KMS-11 (cell line): ENCODE results near the gene STAP2.

ENCODE experiments used
- H2AFZ ChIP-seq: fragments of 200-600 bp; sonication (generic); 2 replicates; pipeline ENCODE4 v1.6.1; 2016; ENCODE audit warnings: antibody characterized with exemption, mixed run types, low read depth
- H3K27ac ChIP-seq: fragments of 200-600 bp; sonication (generic); 2 replicates; pipeline ENCODE4 v1.6.1; 2016; ENCODE audit warnings: mild to moderate bottlenecking, mixed run types
- H3K27me3 ChIP-seq: fragments of 200-600 bp; sonication (generic); 2 replicates; pipeline ENCODE4 v1.6.1; 2017; ENCODE audit warnings: mild to moderate bottlenecking, low read depth, mixed run types, moderate library complexity; ENCODE audit not compliant: insufficient read depth
- H3K36me3 ChIP-seq: fragments of 200-600 bp; sonication (generic); 2 replicates; pipeline ENCODE4 v1.6.1; 2017; ENCODE audit warnings: mild to moderate bottlenecking, mixed run types; ENCODE audit not compliant: insufficient read depth
- H3K4me1 ChIP-seq: fragments of 200-600 bp; sonication (generic); 2 replicates; pipeline ENCODE4 v1.6.1; 2016; ENCODE audit warnings: mild to moderate bottlenecking, low read depth, mixed run types; ENCODE audit not compliant: poor library complexity, severe bottlenecking
- H3K4me2 ChIP-seq: fragments of 200-600 bp; sonication (generic); 2 replicates; pipeline ENCODE4 v1.7.0; 2016; ENCODE audit warnings: mild to moderate bottlenecking, mixed run types
- H3K4me3 ChIP-seq: fragments of 200-600 bp; sonication (generic); IDR thresholded peaks from 2 replicates; pipeline ENCODE4 v1.6.1; 2017; ENCODE audit warnings: low read depth, low read length, mixed read lengths; ENCODE audit not compliant: insufficient read depth
- H3K79me2 ChIP-seq: fragments of 200-600 bp; sonication (generic); 2 replicates; pipeline ENCODE4 v1.6.1; 2016; ENCODE audit warnings: low read depth, mixed run types; ENCODE audit not compliant: insufficient read depth
- H3K9ac ChIP-seq: fragments of 200-600 bp; sonication (generic); 2 replicates; pipeline ENCODE4 v1.6.1; 2016; ENCODE audit warnings: mild to moderate bottlenecking, mixed run types
- H4K20me1 ChIP-seq: fragments of 200-600 bp; sonication (generic); 2 replicates; pipeline ENCODE4 v1.6.1; 2016; ENCODE audit warnings: mild to moderate bottlenecking, mixed run types; ENCODE audit not compliant: insufficient read depth
- TF ChIP-seq, protein P1 (sequence below): fragments of 200-600 bp; sonication (generic); conservative IDR thresholded peaks from 2 replicates; pipeline ENCODE4 v1.6.1; 2017; ENCODE audit warnings: low read depth, mild to moderate bottlenecking, antibody characterized with exemption, low read length, moderate library complexity, mixed read lengths

Gene STAP2

DNA sequence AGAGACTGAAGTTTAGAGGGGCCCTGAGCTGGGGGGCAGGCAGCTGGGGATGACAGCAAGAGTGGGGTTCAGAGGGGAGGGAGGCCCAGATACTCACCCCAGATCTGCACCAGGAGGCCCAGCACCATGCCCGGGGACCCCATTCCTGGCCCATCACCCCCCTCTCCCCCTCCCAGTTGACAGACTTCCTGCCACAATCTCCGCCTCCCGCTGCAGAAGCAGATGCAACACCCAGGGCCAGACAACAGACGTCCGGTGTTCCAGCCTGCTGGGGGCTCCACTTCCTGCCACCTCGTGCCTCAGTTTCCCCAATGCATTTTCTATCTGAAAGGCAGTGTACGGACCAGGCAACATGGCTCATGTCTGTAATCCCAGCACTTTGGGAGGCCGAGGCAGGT lies 36.4 kb downstream of the STAP2 start, which contains the start of gene TMIGD2:
Gene TMIGD2, minus strand, starts transcription at position 147 of the 398 bp plus-strand sequence. Its CDS starts 4 bp downstream, at position 143.
- Histone ChIP-seq H3K4me1 (no peaks in the 10 kb centered on the region), H3K36me3 (no peaks in the 10 kb centered on the region), H4K20me1 (no peaks in the 10 kb centered on the region), H3K4me3 (no peak within 1 kb of the TSS), H3K27me3 (peaks cover 8% of the 10 kb centered on the region; the same call in 1 of the 2 replicates), H2AFZ (no peak within 1 kb of the TSS), H3K27ac (no peak within 1 kb of the TSS), H3K4me2 (no peak within 1 kb of the TSS), H3K9ac (no peak within 1 kb of the TSS), H3K79me2 (no peaks in the 10 kb centered on the region)
- TF ChIP-seq, protein P1, sequence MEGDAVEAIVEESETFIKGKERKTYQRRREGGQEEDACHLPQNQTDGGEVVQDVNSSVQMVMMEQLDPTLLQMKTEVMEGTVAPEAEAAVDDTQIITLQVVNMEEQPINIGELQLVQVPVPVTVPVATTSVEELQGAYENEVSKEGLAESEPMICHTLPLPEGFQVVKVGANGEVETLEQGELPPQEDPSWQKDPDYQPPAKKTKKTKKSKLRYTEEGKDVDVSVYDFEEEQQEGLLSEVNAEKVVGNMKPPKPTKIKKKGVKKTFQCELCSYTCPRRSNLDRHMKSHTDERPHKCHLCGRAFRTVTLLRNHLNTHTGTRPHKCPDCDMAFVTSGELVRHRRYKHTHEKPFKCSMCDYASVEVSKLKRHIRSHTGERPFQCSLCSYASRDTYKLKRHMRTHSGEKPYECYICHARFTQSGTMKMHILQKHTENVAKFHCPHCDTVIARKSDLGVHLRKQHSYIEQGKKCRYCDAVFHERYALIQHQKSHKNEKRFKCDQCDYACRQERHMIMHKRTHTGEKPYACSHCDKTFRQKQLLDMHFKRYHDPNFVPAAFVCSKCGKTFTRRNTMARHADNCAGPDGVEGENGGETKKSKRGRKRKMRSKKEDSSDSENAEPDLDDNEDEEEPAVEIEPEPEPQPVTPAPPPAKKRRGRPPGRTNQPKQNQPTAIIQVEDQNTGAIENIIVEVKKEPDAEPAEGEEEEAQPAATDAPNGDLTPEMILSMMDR, result no peak

DNA sequence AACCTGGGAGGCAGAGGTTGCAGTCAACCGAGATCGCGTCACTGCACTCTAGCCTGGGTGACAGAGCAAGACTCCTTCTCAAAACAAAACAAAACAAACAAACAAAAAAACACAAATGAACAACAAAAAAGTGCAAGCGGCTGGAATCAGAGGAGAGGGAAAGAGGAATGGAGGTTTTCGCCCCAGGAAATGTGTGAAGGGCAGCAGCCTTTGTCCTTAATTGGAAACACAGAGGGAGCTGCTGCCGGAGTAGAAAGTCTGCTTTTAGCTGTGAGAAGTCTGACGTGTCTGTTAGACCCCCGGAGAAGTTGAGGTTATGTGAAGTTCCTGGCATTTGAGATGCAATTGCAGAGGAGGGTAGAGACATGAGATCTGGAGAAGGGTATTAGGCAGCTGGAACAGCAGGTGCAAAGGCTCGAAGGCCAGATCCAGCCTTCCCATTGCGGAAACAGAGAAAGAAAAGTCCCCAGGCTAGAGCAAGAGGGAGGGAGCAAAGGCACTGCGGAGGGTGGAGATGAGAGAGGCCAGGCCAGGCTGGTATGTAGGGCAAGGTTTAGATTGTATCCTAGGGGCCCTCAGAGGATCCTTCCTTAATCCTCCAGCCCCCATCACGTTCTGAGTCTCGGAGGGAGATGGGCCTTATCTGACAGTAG lies 36.9 kb downstream of the STAP2 start:
- H3K4me2 ChIP-seq, result no peak overlapping the region
- H3K79me2 ChIP-seq, result no peaks in the 10 kb centered on the region
- H3K36me3 ChIP-seq, result no peaks in the 10 kb centered on the region
- no peak overlapping the region for H2AFZ ChIP-seq
- no peak overlapping the region for H3K27ac ChIP-seq
- no peak overlapping the region for H3K4me3 ChIP-seq
- no peaks in the 10 kb centered on the region for H3K4me1 ChIP-seq
- peaks cover 13% of the 10 kb centered on the region; the same call in 1 of the 2 replicates for H3K27me3 ChIP-seq
- H4K20me1 ChIP-seq, result no peaks in the 10 kb centered on the region
- TF ChIP-seq, protein P1, result no peak
- no peak overlapping the region for H3K9ac ChIP-seq

DNA sequence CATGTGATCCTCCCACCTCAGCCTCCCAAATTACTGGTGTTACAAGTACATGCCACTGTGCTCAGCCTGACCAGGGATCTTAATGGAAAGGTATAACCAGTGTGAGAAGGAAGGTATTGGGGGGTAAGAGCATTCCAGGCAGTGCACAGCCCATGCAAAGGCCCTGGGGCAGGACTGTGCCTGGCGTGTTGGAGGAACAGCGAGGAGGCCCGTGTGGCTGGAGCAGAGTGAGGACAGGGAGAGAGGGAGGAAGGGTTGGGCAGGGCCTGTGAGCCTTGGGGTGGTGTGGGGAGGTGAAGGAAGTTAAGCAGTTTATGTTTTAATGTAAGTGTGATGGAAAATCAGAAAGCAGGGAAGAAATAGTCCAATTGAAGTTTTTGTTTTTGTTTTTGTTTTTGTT lies 38.0 kb downstream of the STAP2 start:
- TF ChIP-seq, protein P1, result no peak
- no peaks in the 10 kb centered on the region for H3K79me2 ChIP-seq
- peaks cover 24% of the 10 kb centered on the region; the same call in 1 of the 2 replicates for H3K27me3 ChIP-seq
- H3K9ac ChIP-seq, result no peak overlapping the region
- H3K4me3 ChIP-seq, result no peak overlapping the region
- no peaks in the 10 kb centered on the region for H4K20me1 ChIP-seq
- no peaks in the 10 kb centered on the region for H3K36me3 ChIP-seq
- no peak overlapping the region for H3K27ac ChIP-seq
- H3K4me1 ChIP-seq, result no peaks in the 10 kb centered on the region
- no peak overlapping the region for H2AFZ ChIP-seq
- H3K4me2 ChIP-seq, result no peak overlapping the region

DNA sequence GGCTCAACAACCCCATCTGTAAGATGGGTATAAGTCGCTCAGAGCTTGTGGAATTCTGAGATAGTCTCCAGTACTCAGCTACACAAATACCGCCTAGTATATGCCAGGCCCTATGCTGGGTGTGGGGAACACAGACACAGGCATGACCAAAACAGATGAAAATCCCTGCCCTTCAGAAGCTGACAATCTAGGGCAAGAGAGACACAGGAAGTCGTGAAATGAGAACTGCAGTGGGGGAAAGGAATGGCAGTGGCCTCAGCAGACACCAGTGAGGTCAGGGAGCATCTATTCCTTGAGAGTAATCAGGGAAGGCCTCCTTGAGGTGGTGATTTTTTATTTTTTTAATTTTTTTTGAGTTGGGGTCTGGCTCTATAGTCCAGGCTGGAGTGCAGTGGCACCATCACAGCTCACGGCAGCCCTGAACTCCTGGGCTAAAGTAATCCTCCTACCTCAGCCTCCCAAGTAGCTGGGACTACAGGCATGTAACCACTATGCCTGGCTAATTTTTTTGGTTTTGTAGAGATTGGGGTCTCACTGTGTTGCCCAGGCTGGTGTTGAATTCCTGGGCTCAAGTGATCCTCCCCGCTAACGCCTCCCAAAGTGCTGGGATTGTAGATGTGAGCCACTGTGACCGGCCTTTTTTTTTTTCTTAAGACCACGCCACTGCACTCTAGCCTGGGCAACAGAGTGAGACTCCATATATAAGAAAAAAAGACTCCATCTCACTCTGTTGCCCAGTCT lies 39.6 kb downstream of the STAP2 start:
- peaks cover 37% of the 10 kb centered on the region; the same call in 1 of the 2 replicates for H3K27me3 ChIP-seq
- no peaks in the 10 kb centered on the region for H3K4me1 ChIP-seq
- no peaks in the 10 kb centered on the region for H3K79me2 ChIP-seq
- no peak overlapping the region for H3K4me2 ChIP-seq
- H4K20me1 ChIP-seq, result no peaks in the 10 kb centered on the region
- TF ChIP-seq, protein P1, result no peak
- no peak overlapping the region for H2AFZ ChIP-seq
- no peaks in the 10 kb centered on the region for H3K36me3 ChIP-seq
- H3K9ac ChIP-seq, result no peak overlapping the region
- no peak overlapping the region for H3K27ac ChIP-seq
- H3K4me3 ChIP-seq, result no peak overlapping the region
